A549 (cell line): Measurements from ENCODE around the gene MARK2.
A peak's percentile ranks its signal among the peaks of the same experiment; 100 is the strongest.

Experiments used
- CTCF ChIP-seq: fragments of >200 bp; sonication (Bioruptor Twin); formaldehyde crosslinking; IDR thresholded peaks from 3 replicates; pipeline ENCODE4 v1.5.1; 2016
- E2F6 ChIP-seq: IDR thresholded peaks from 2 replicates; pipeline ENCODE4 v1.6.1; 2012; ENCODE audit warnings: low read depth, borderline replicate concordance
- EHF ChIP-seq: fragments of 250-450 bp; sonication (Bioruptor Pico); IDR thresholded peaks from 2 replicates; pipeline ENCODE4 v1.5.0; 2020; ENCODE audit warnings: mild to moderate bottlenecking
- ELK1 ChIP-seq: fragments of 150-350 bp; IDR thresholded peaks from 2 replicates; pipeline ENCODE4 v1.6.1; 2014; ENCODE audit warnings: low read depth, mild to moderate bottlenecking, low read length
- JUN ChIP-seq, 2 experiments: fragments of >200 bp; sonication (Bioruptor Twin); formaldehyde crosslinking; IDR thresholded peaks; 2 replicates in 1 of 2; 3 replicates in 1 of 2; pipeline ENCODE4 v1.6.1; 2016 to 2017
- POLR2A ChIP-seq: IDR thresholded peaks from 2 replicates; pipeline ENCODE4 v1.6.1; 2012; ENCODE audit warnings: mild to moderate bottlenecking, low read length
- RARB ChIP-seq: fragments of 250-450 bp; sonication (Bioruptor Pico); IDR thresholded peaks from 2 replicates; pipeline ENCODE4 v1.8.0; 2021; ENCODE audit warnings: mild to moderate bottlenecking, moderate library complexity
- REST ChIP-seq: fragments of 200-600 bp; sonication (generic); IDR thresholded peaks from 2 replicates; pipeline ENCODE4 v1.6.1; 2016; ENCODE audit warnings: antibody characterized with exemption, mild to moderate bottlenecking, moderate library complexity
- SMC3 ChIP-seq: fragments of >200 bp; sonication (Bioruptor Twin); formaldehyde crosslinking; IDR thresholded peaks from 3 replicates; pipeline ENCODE4 v1.6.1; 2018; ENCODE audit warnings: inconsistent platforms
- SREBF2 ChIP-seq: fragments of 450-650 bp; IDR thresholded peaks from 2 replicates; pipeline ENCODE4 v1.6.1; 2014; ENCODE audit warnings: mild to moderate bottlenecking, moderate library complexity

- TF ChIP-seq POLR2A (no peak), CTCF (no peak), JUN (IDR thresholded peaks at IDR 0.05) (0 out of 5 replicates have a peak, but pooled peaks of 1 of the 2 experiments have one; percentile 35), SREBF2 (peak; percentile 10; the same call in 1 of the 2 replicates), ELK1 (no peak), RARB (CRISPR knock-in tag) (no peak), REST (no peak), SMC3 (no peak), E2F6 (no peak), EHF (CRISPR knock-in tag) (no peak)
Measured at GRCh38 chr11:63858628-63859550, 20.0 kb downstream of the MARK2 start.
